ENCODE results near the gene PHF12.
"Not testable (repeated sequence)": the region's sequence is repeated elsewhere in the genome, so short reads cannot be mapped to it uniquely, and the experiment has no call there.

PHF12 gene

GRCh38 chr17:28929787-28930186 lies 21.5 kb downstream of the PHF12 start:
- FAIRE-seq = no peak

GRCh38 chr17:28928061-28928460 lies 23.3 kb downstream of the PHF12 start:
- no peak for FAIRE-seq

GRCh38 chr17:28926786-28927185 lies 24.5 kb downstream of the PHF12 start:
- FAIRE-seq = no peak

- FAIRE-seq = no peak
Observed at GRCh38 chr17:28926366-28926765, 25.0 kb downstream of the PHF12 start.

- no peak for FAIRE-seq
Observed at GRCh38 chr17:28925912-28926365, 25.4 kb downstream of the PHF12 start.

- no peak for FAIRE-seq
Observed at GRCh38 chr17:28920201-28920600, 31.1 kb downstream of the PHF12 start.

GRCh38 chr17:28918295-28918694 lies 33.0 kb downstream of the PHF12 start:
- no peak for FAIRE-seq

- FAIRE-seq = no peak
Observed at GRCh38 chr17:28917465-28917864, 33.9 kb downstream of the PHF12 start.

- FAIRE-seq = no peak
Observed at GRCh38 chr17:28917029-28917428, 34.3 kb downstream of the PHF12 start.

- FAIRE-seq = no peak
Observed at GRCh38 chr17:28916302-28916934, 34.9 kb downstream of the PHF12 start.

GRCh38 chr17:28912938-28913333 lies 38.4 kb downstream of the PHF12 start:
- FAIRE-seq = no peak

GRCh38 chr17:28912281-28912937 lies 38.9 kb downstream of the PHF12 start:
- no peak for FAIRE-seq

GRCh38 chr17:28911411-28912045 lies 39.8 kb downstream of the PHF12 start:
- FAIRE-seq = no peak

GRCh38 chr17:28910534-28910933 lies 40.8 kb downstream of the PHF12 start:
- FAIRE-seq = no peak

- FAIRE-seq = no peak
Observed at GRCh38 chr17:28908640-28909167, 42.6 kb downstream of the PHF12 start.

GRCh38 chr17:28907709-28908475 lies 43.4 kb downstream of the PHF12 start:
- FAIRE-seq = no peak

GRCh38 chr17:28906706-28907438 lies 44.4 kb downstream of the PHF12 start:
- no peak for FAIRE-seq

- FAIRE-seq = no peak
Observed at GRCh38 chr17:28906276-28906675, 45.0 kb downstream of the PHF12 start.

GRCh38 chr17:28904800-28905199 lies 46.5 kb downstream of the PHF12 start:
- no peak for FAIRE-seq

GRCh38 chr17:28903546-28903841 lies 47.8 kb downstream of the PHF12 start:
- FAIRE-seq = not testable (repeated sequence)

- FAIRE-seq = no peak
Observed at GRCh38 chr17:28902819-28903545, 48.3 kb downstream of the PHF12 start, which contains the start of gene DHRS13. DHRS13 (minus strand) TSS chr17:28903079; CDS start chr17:28902944, 135 bp downstream.
